Measurements from ENCODE around the gene DPYSL5.
"Not testable (repeated sequence)": the region's sequence is repeated elsewhere in the genome, so short reads cannot be mapped to it uniquely, and the experiment has no call there.

DPYSL5 gene

GRCh38 chr2:26875065-26875634 is 27.2 kb downstream of the DPYSL5 start:
- no peak for DNase-seq

- no peak for DNase-seq
These were observed 27.9 kb downstream of the DPYSL5 start for GRCh38 chr2:26875808-26876207.

GRCh38 chr2:26876260-26876659 is 28.3 kb downstream of the DPYSL5 start:
- DNase-seq = no peak

- no peak for DNase-seq
These were observed 29.3 kb downstream of the DPYSL5 start for GRCh38 chr2:26877276-26877675.

GRCh38 chr2:26880161-26880560 is 32.2 kb downstream of the DPYSL5 start:
- DNase-seq = no peak

GRCh38 chr2:26880910-26881435 is 33.0 kb downstream of the DPYSL5 start:
- DNase-seq = no peak

GRCh38 chr2:26882220-26882619 is 34.3 kb downstream of the DPYSL5 start:
- DNase-seq = not testable (repeated sequence)

GRCh38 chr2:26883956-26884355 is 36.0 kb downstream of the DPYSL5 start:
- no peak for DNase-seq

- no peak for DNase-seq
These were observed 36.6 kb downstream of the DPYSL5 start for GRCh38 chr2:26884486-26884885.

- no peak for DNase-seq
These were observed 37.9 kb downstream of the DPYSL5 start for GRCh38 chr2:26885651-26886329.

- DNase-seq = no peak
These were observed 38.8 kb downstream of the DPYSL5 start for GRCh38 chr2:26886736-26887135.

- no peak for DNase-seq
These were observed 39.2 kb downstream of the DPYSL5 start for GRCh38 chr2:26887151-26887550.

- no peak for DNase-seq
These were observed 41.9 kb downstream of the DPYSL5 start for GRCh38 chr2:26889796-26890195.

- DNase-seq = no peak
These were observed 42.5 kb downstream of the DPYSL5 start for GRCh38 chr2:26890341-26891000.

- DNase-seq = no peak
These were observed 44.2 kb downstream of the DPYSL5 start for GRCh38 chr2:26892133-26892532.

GRCh38 chr2:26892922-26893524 is 45.1 kb downstream of the DPYSL5 start:
- no peak for DNase-seq

GRCh38 chr2:26894136-26894535 is 46.2 kb downstream of the DPYSL5 start:
- DNase-seq = no peak

GRCh38 chr2:26897807-26898479 is 50.0 kb downstream of the DPYSL5 start:
- DNase-seq = no peak

- no peak for DNase-seq
These were observed 50.6 kb downstream of the DPYSL5 start for GRCh38 chr2:26898480-26899078.

- no peak for DNase-seq
These were observed 51.7 kb downstream of the DPYSL5 start for GRCh38 chr2:26899500-26900164.

GRCh38 chr2:26900831-26901321 is 52.9 kb downstream of the DPYSL5 start:
- DNase-seq = no peak
